SK-N-SH treated with all-trans-retinoic acid at 6 μM for 48 hours (cell line): ENCODE data around the gene HLCS.
A peak's percentile ranks its signal among the peaks of the same experiment; 100 is the strongest.

Experiments used
- ATAC-seq: fragments of 200-7000 bp; cut with Tn5 transposase; 3 replicates; pipeline ENCODE4 v1.9.1; 2020; ENCODE audit warnings: mild to moderate bottlenecking, moderate library complexity
- ARNTL ChIP-seq: fragments of 450-650 bp; formaldehyde crosslinking; IDR thresholded peaks from 2 replicates; pipeline ENCODE4 v1.5.0; 2020; ENCODE audit warnings: low read depth, mild to moderate bottlenecking, moderate library complexity, borderline replicate concordance
- BACH2 ChIP-seq: fragments of 250-450 bp; sonication (Bioruptor Pico); IDR thresholded peaks from 2 replicates; pipeline ENCODE4 v1.9.0; 2021; ENCODE audit warnings: mild to moderate bottlenecking, borderline replicate concordance
- CREB5 ChIP-seq: fragments of 250-450 bp; sonication (Bioruptor Pico); IDR thresholded peaks from 2 replicates; pipeline ENCODE4 v1.5.1; 2020; ENCODE audit warnings: low read depth, mild to moderate bottlenecking, moderate library complexity
- ISL1 ChIP-seq: fragments of 250-450 bp; sonication (Bioruptor Pico); IDR thresholded peaks from 2 replicates; pipeline ENCODE4 v2.1.2; 2022; ENCODE audit warnings: mild to moderate bottlenecking, moderate library complexity
- OSR1 ChIP-seq: fragments of 250-450 bp; sonication (Bioruptor Pico); IDR thresholded peaks from 2 replicates; pipeline ENCODE4 v1.8.0; 2022; ENCODE audit warnings: moderate library complexity, mild to moderate bottlenecking, inconsistent platforms
- PATZ1 ChIP-seq: fragments of 250-450 bp; sonication (Bioruptor Pico); IDR thresholded peaks from 2 replicates; pipeline ENCODE4 v1.8.0; 2020; ENCODE audit warnings: mild to moderate bottlenecking, moderate library complexity, borderline replicate concordance
- POU6F1 ChIP-seq: fragments of 250-450 bp; sonication (Bioruptor Pico); IDR thresholded peaks from 2 replicates; pipeline ENCODE4 v1.8.0; 2021; ENCODE audit warnings: low read depth, mild to moderate bottlenecking, moderate library complexity, borderline replicate concordance
- PPARA ChIP-seq: fragments of 250-450 bp; sonication (Bioruptor Pico); IDR thresholded peaks from 2 replicates; pipeline ENCODE4 v1.5.0; 2020; ENCODE audit warnings: mild to moderate bottlenecking, borderline replicate concordance
- RARB ChIP-seq: fragments of 250-450 bp; sonication (Bioruptor Pico); IDR thresholded peaks from 2 replicates; pipeline ENCODE4 v1.8.0; 2021; ENCODE audit warnings: mild to moderate bottlenecking, moderate library complexity
- SNAI2 ChIP-seq: fragments of 250-450 bp; sonication (Bioruptor Pico); IDR thresholded peaks from 2 replicates; pipeline ENCODE4 v1.5.0; 2020; ENCODE audit warnings: mild to moderate bottlenecking, moderate library complexity
- TCF4 ChIP-seq: fragments of 250-450 bp; sonication (Bioruptor Pico); IDR thresholded peaks from 2 replicates; pipeline ENCODE4 v1.8.0; 2021; ENCODE audit warnings: mild to moderate bottlenecking, moderate library complexity, borderline replicate concordance
- TOX ChIP-seq: fragments of 250-450 bp; sonication (Bioruptor Pico); IDR thresholded peaks from 2 replicates; pipeline ENCODE4 v1.8.0; 2021; ENCODE audit warnings: mild to moderate bottlenecking, moderate library complexity, borderline replicate concordance
- ZC3H10 ChIP-seq: fragments of 250-450 bp; sonication (Bioruptor Pico); IDR thresholded peaks from 2 replicates; pipeline ENCODE4 v1.5.1; 2021; ENCODE audit warnings: mild to moderate bottlenecking, moderate library complexity
- ZFP3 ChIP-seq: fragments of 250-450 bp; sonication (Bioruptor Pico); IDR thresholded peaks from 2 replicates; pipeline ENCODE4 v1.5.0; 2020; ENCODE audit warnings: mild to moderate bottlenecking, moderate library complexity
- ZNF565 ChIP-seq: fragments of 450-650 bp; formaldehyde crosslinking; conservative IDR thresholded peaks from 2 replicates; pipeline ENCODE4 v1.5.0; 2020; ENCODE audit warnings: low read depth, mild to moderate bottlenecking, moderate library complexity
- ZNF70 ChIP-seq: fragments of 450-650 bp; formaldehyde crosslinking; IDR thresholded peaks from 2 replicates; pipeline ENCODE4 v1.5.0; 2020; ENCODE audit warnings: mild to moderate bottlenecking, moderate library complexity
- TF ChIP-seq, protein P1 (sequence below): fragments of 250-450 bp; sonication (Bioruptor Pico); IDR thresholded peaks from 2 replicates; pipeline ENCODE4 v1.5.1; 2021; ENCODE audit warnings: mild to moderate bottlenecking, moderate library complexity
- TF ChIP-seq, protein P2 (sequence below): fragments of 250-450 bp; sonication (Bioruptor Pico); IDR thresholded peaks from 2 replicates; pipeline ENCODE4 v1.5.0; 2020; ENCODE audit warnings: mild to moderate bottlenecking, moderate library complexity

The HLCS gene

GRCh38 chr21:36909901-36910561 is 56.4 kb downstream of the HLCS start:
- TF ChIP-seq OSR1 (CRISPR knock-in tag): no peak
- no peak for TF ChIP-seq ZNF565 (CRISPR knock-in tag)
- TF ChIP-seq BACH2 (CRISPR knock-in tag): no peak
- no peak for TF ChIP-seq ZNF70 (CRISPR knock-in tag)
- no peak for TF ChIP-seq SNAI2 (CRISPR knock-in tag)
- peak; percentile 46 for TF ChIP-seq ISL1 (CRISPR knock-in tag)
- TF ChIP-seq TOX (CRISPR knock-in tag): peak; percentile 34; the same call in 1 of the 2 replicates
- TF ChIP-seq, protein P1, sequence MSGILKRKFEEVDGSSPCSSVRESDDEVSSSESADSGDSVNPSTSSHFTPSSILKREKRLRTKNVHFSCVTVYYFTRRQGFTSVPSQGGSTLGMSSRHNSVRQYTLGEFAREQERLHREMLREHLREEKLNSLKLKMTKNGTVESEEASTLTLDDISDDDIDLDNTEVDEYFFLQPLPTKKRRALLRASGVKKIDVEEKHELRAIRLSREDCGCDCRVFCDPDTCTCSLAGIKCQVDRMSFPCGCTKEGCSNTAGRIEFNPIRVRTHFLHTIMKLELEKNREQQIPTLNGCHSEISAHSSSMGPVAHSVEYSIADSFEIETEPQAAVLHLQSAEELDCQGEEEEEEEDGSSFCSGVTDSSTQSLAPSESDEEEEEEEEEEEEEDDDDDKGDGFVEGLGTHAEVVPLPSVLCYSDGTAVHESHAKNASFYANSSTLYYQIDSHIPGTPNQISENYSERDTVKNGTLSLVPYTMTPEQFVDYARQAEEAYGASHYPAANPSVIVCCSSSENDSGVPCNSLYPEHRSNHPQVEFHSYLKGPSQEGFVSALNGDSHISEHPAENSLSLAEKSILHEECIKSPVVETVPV (CRISPR knock-in tag): no peak
- TF ChIP-seq POU6F1: no peak
- ATAC-seq: peak; percentile 92

GRCh38 chr21:36909423-36909822 is 57.0 kb downstream of the HLCS start:
- TF ChIP-seq ZNF70 (CRISPR knock-in tag) (no peak), ZNF565 (CRISPR knock-in tag) (no peak), PPARA (CRISPR knock-in tag) (no peak), TCF4 (no peak), PATZ1 (no peak), RARB (no peak), BACH2 (CRISPR knock-in tag) (no peak), POU6F1 (no peak), ARNTL (CRISPR knock-in tag) (no peak), ZC3H10 (CRISPR knock-in tag) (no peak), TOX (CRISPR knock-in tag) (no peak), CREB5 (CRISPR knock-in tag) (no peak), ZFP3 (CRISPR knock-in tag) (no peak), ISL1 (CRISPR knock-in tag) (no peak), SNAI2 (CRISPR knock-in tag) (no peak)
- TF ChIP-seq, protein P2, sequence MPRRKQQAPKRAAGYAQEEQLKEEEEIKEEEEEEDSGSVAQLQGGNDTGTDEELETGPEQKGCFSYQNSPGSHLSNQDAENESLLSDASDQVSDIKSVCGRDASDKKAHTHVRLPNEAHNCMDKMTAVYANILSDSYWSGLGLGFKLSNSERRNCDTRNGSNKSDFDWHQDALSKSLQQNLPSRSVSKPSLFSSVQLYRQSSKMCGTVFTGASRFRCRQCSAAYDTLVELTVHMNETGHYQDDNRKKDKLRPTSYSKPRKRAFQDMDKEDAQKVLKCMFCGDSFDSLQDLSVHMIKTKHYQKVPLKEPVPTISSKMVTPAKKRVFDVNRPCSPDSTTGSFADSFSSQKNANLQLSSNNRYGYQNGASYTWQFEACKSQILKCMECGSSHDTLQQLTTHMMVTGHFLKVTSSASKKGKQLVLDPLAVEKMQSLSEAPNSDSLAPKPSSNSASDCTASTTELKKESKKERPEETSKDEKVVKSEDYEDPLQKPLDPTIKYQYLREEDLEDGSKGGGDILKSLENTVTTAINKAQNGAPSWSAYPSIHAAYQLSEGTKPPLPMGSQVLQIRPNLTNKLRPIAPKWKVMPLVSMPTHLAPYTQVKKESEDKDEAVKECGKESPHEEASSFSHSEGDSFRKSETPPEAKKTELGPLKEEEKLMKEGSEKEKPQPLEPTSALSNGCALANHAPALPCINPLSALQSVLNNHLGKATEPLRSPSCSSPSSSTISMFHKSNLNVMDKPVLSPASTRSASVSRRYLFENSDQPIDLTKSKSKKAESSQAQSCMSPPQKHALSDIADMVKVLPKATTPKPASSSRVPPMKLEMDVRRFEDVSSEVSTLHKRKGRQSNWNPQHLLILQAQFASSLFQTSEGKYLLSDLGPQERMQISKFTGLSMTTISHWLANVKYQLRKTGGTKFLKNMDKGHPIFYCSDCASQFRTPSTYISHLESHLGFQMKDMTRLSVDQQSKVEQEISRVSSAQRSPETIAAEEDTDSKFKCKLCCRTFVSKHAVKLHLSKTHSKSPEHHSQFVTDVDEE: no peak
- TF ChIP-seq, protein P1 (CRISPR knock-in tag): no peak
- ATAC-seq: peak; percentile 35
